ENCODE data around the gene JMJD1C.
A peak's percentile ranks its signal among the peaks of the same experiment; 100 is the strongest.
"Not testable (repeated sequence)": the region's sequence is repeated elsewhere in the genome, so short reads cannot be mapped to it uniquely, and the experiment has no call there.

JMJD1C gene

GRCh38 chr10:63465293-63466143 is at the start of gene JMJD1C:
Gene JMJD1C (minus strand): TSS chr10:63465977. CDS start chr10:63465662, 315 bp downstream.
- DNase-seq = peak; percentile 73

GRCh38 chr10:63515002-63515763 is 49.4 kb upstream of the JMJD1C start:
- DNase-seq = no peak

GRCh38 chr10:63506554-63506953 is 40.8 kb upstream of the JMJD1C start:
- no peak for DNase-seq

GRCh38 chr10:63505562-63505961 is 39.8 kb upstream of the JMJD1C start:
- no peak for DNase-seq

GRCh38 chr10:63504145-63504881 is 38.5 kb upstream of the JMJD1C start:
- no peak for DNase-seq

- DNase-seq = no peak
These were observed 37.6 kb upstream of the JMJD1C start for GRCh38 chr10:63503395-63503794.

GRCh38 chr10:63502832-63503231 is 37.1 kb upstream of the JMJD1C start:
- no peak for DNase-seq

GRCh38 chr10:63501954-63502353 is 36.2 kb upstream of the JMJD1C start:
- no peak for DNase-seq

- not testable (repeated sequence) for DNase-seq
These were observed 34.8 kb upstream of the JMJD1C start for GRCh38 chr10:63500551-63500950.

GRCh38 chr10:63498665-63499064 is 32.9 kb upstream of the JMJD1C start:
- no peak for DNase-seq

GRCh38 chr10:63497321-63497720 is 31.5 kb upstream of the JMJD1C start:
- no peak for DNase-seq

- DNase-seq = no peak
These were observed 30.8 kb upstream of the JMJD1C start for GRCh38 chr10:63496561-63496960.

GRCh38 chr10:63494951-63495350 is 29.2 kb upstream of the JMJD1C start:
- no peak for DNase-seq

- DNase-seq = no peak
These were observed 27.2 kb upstream of the JMJD1C start for GRCh38 chr10:63493004-63493403.

GRCh38 chr10:63492317-63492690 is 26.5 kb upstream of the JMJD1C start:
- not testable (repeated sequence) for DNase-seq

GRCh38 chr10:63491588-63492316 is 26.0 kb upstream of the JMJD1C start:
- DNase-seq = no peak

- DNase-seq = no peak
These were observed 24.1 kb upstream of the JMJD1C start for GRCh38 chr10:63489838-63490237.

GRCh38 chr10:63487990-63488389 is 22.2 kb upstream of the JMJD1C start:
- no peak for DNase-seq

- no peak for DNase-seq
These were observed 18.2 kb upstream of the JMJD1C start for GRCh38 chr10:63483983-63484382.

GRCh38 chr10:63481815-63482421 is 16.1 kb upstream of the JMJD1C start:
- no peak for DNase-seq

GRCh38 chr10:63480237-63480636 is 14.5 kb upstream of the JMJD1C start:
- DNase-seq = no peak

GRCh38 chr10:63478564-63478963 is 12.8 kb upstream of the JMJD1C start:
- DNase-seq = no peak

Data from activated T-cell treated with anti-CD3 and anti-CD28 coated beads, Interleukin-2, amount 50 U/mL, for 1 hour (primary cell).